Prostate gland (tissue), 2 donors: ENCODE measurements around the gene PFKFB3. TPM values are rescaled to one million over a fixed set of nuclear protein-coding genes. Genes with fewer than 3 reads are reported as not detected.

ENCODE experiments used
- DNase-seq: peaks from one replicate; pipeline ENCODE4 v3.0.0-alpha.2; 2019; ENCODE audit warnings: low spot score
- H3K27ac ChIP-seq, 2 donors: fragments of 200-600 bp; sonication (generic); 2 replicates each; pipeline ENCODE4 v1.5.1; 2017 to 2019
- H3K27me3 ChIP-seq: fragments of 200-600 bp; sonication (generic); replicated peaks from 2 replicates; pipeline ENCODE4 v1.5.1; 2019; ENCODE audit not compliant: insufficient read depth
- H3K36me3 ChIP-seq, 2 donors: fragments of 200-600 bp; sonication (generic); 1 replicate in 1 of 2; 2 replicates in 1 of 2; pipeline versions ENCODE4 v1.5.1 to v1.8.1; 2017 to 2019
- H3K4me1 ChIP-seq: fragments of 200-600 bp; sonication (generic); replicated peaks from 2 replicates; pipeline ENCODE4 v1.5.1; 2019
- H3K4me3 ChIP-seq, 2 donors: fragments of 200-600 bp; sonication (generic); 2 replicates each; pipeline ENCODE4 v1.5.1; 2017 to 2019
- H3K9me3 ChIP-seq: fragments of 200-600 bp; sonication (generic); 2 replicates; pipeline ENCODE4 v1.5.1; 2017
- POLR2A ChIP-seq: fragments of 450-650 bp; IDR thresholded peaks from one replicate; pipeline ENCODE4 v1.6.1; 2016; ENCODE audit warnings: antibody characterized with exemption, mild to moderate bottlenecking
- POLR2AphosphoS5 ChIP-seq: sonication (generic); formaldehyde crosslinking; IDR thresholded peaks from one replicate; pipeline ENCODE4 v1.6.1; 2017; ENCODE audit warnings: antibody characterized with exemption
- WGBS: methylation state at CpG from one replicate; pipeline ENCODE4 v1.1.5; 2018; 5-methylcytosine and 5-hydroxymethylcytosine counted together
- intact Hi-C: fragments of 100-400 bp; cut with DNase I; formaldehyde crosslinking; loops from one replicate; pipeline ENCODE4 v1.14.2; 2022
- total RNA-seq, 2 donors: library from RNA; depleted of rRNA; stranded (reverse); fragments of >200 nt; gene quantifications; one replicate each; pipeline ENCODE4 v1.1.0, GENCODE V29; 2016
- TF ChIP-seq, protein P1 (sequence below), 4 experiments: fragments of 200-600 bp in 2 of 4; fragments of 450-650 bp in 2 of 4; sonication (generic) in 2 of 4; IDR thresholded peaks; 1 replicate in 3 of 4; 2 replicates in 1 of 4; pipeline ENCODE4 v1.5.1; 2016 to 2019; ENCODE audit warnings: antibody characterized with exemption in 4 of 4, mild to moderate bottlenecking in 2 of 4, moderate library complexity in 2 of 4

PFKFB3 gene
- total RNA-seq, 2 donors from 2014 or later, result 24.3 to 52.7 TPM

GRCh38 chr10:6229290-6229689, 26.6 kb downstream of the PFKFB3 start:
- no peak for DNase-seq
- intact Hi-C loops, result no loop called here
- H3K27me3 ChIP-seq, result no peaks in the 10 kb centered on the region
- peaks cover 10% of the 10 kb centered on the region in 2 donors for H3K36me3 ChIP-seq
- 93% methylated on average over 15 of the region's 15 CpGs for WGBS
- H3K9me3 ChIP-seq, result no peaks in the 10 kb centered on the region
- TF ChIP-seq POLR2A (no peak), POLR2AphosphoS5 (no peak)
- TF ChIP-seq, protein P1, sequence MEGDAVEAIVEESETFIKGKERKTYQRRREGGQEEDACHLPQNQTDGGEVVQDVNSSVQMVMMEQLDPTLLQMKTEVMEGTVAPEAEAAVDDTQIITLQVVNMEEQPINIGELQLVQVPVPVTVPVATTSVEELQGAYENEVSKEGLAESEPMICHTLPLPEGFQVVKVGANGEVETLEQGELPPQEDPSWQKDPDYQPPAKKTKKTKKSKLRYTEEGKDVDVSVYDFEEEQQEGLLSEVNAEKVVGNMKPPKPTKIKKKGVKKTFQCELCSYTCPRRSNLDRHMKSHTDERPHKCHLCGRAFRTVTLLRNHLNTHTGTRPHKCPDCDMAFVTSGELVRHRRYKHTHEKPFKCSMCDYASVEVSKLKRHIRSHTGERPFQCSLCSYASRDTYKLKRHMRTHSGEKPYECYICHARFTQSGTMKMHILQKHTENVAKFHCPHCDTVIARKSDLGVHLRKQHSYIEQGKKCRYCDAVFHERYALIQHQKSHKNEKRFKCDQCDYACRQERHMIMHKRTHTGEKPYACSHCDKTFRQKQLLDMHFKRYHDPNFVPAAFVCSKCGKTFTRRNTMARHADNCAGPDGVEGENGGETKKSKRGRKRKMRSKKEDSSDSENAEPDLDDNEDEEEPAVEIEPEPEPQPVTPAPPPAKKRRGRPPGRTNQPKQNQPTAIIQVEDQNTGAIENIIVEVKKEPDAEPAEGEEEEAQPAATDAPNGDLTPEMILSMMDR (IDR thresholded peaks at IDR 0.05), result no peak
- H3K4me1 ChIP-seq, result peaks cover 3% of the 10 kb centered on the region
- H3K4me3 ChIP-seq, result no peak overlapping the region
- no peak overlapping the region for H3K27ac ChIP-seq

DNA sequence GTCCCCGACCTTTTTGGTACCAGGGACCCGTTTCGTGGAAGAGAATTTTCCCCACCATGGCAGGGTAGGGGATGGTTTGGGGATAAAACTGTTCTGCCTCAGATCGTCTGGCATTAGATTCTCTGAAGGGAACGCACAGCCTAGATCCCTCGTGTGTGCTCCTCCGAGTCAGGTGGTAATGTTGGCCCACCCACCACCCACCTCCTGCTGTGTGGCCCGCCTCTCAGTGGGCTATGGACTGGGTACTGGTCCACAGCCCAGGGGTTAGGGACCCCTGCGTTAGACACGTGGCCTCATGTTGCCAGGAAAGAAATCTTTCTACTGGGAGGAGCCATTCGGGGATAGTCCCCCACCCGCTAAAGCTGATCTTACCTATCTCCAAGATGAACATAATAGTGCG, 27.0 kb downstream of the PFKFB3 start:
- WGBS, result 92% methylated on average over 13 of the region's 13 CpGs
- H3K9me3 ChIP-seq, result no peaks in the 10 kb centered on the region
- peaks cover 5 to 8% of the 10 kb centered on the region in 2 donors for H3K36me3 ChIP-seq
- no peak overlapping the region for H3K27ac ChIP-seq
- TF ChIP-seq, protein P1 (IDR thresholded peaks at IDR 0.05), result no peak
- TF ChIP-seq POLR2A (no peak), POLR2AphosphoS5 (no peak)
- H3K4me1 ChIP-seq, result peaks cover 3% of the 10 kb centered on the region
- H3K27me3 ChIP-seq, result no peaks in the 10 kb centered on the region
- no peak overlapping the region for H3K4me3 ChIP-seq
- intact Hi-C loops, result no loop called here
- no peak for DNase-seq

DNA sequence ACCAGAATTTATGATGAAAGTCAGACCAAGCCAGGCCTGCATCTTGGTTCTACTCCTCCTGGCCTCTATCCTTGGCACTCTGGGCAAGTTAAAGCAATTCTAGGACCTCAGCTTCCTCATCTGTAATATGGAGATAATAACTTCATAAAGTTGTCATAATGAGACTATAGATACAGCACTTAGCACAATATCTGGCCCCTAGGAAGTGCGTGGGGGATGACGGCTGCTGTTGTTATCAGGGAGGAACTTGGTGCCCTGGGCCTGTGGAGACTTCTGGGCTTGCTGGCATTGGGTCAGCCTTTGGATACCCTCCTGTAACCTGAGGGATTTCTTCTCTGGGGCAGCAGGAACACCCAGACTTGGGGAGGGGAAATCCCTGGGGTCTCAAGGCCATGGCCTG, 27.6 kb downstream of the PFKFB3 start:
- intact Hi-C loops, result no loop called here
- Histone ChIP-seq H3K27ac (no peak overlapping the region), H3K9me3 (no peaks in the 10 kb centered on the region), H3K4me1 (peaks cover 3% of the 10 kb centered on the region), H3K4me3 (no peak overlapping the region), H3K36me3 (peaks cover 2 to 5% of the 10 kb centered on the region in 2 donors), H3K27me3 (no peaks in the 10 kb centered on the region)
- no peak for DNase-seq
- TF ChIP-seq POLR2AphosphoS5 (no peak), POLR2A (no peak)
- TF ChIP-seq, protein P1 (IDR thresholded peaks at IDR 0.05), result no peak
- WGBS, result 94% methylated on average over 2 of the region's 2 CpGs

DNA sequence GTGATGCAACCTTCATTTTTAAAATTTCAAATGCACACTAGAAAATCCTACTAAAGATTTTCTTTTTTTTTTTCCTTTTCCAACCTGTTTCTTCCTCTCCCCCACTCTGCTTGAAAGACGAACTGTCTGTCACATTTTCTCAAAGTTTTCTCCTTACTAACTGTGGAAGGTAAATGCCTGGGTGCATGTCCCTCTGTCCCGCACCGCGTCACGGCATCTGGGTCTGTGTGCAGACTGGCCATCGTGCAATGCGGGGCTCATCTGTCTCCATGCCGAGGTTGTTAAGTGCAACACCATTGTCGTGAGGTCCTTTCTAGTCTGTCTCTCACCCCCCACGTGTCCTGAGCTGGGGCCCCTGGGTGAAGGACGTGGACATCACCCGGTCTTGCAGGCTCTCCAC, 28.4 kb downstream of the PFKFB3 start:
- TF ChIP-seq, protein P1 (IDR thresholded peaks at IDR 0.05), result no peak
- no peak for TF ChIP-seq POLR2AphosphoS5
- H3K9me3 ChIP-seq, result no peaks in the 10 kb centered on the region
- H3K27me3 ChIP-seq, result no peaks in the 10 kb centered on the region
- 88% methylated on average over 12 of the region's 12 CpGs for WGBS
- peaks cover 0 to 3% of the 10 kb centered on the region in 2 donors for H3K36me3 ChIP-seq
- no peak for DNase-seq
- intact Hi-C loops, result no loop called here
- H3K4me1 ChIP-seq, result peaks cover 3% of the 10 kb centered on the region
- no peak overlapping the region for H3K27ac ChIP-seq
- H3K4me3 ChIP-seq, result no peak overlapping the region

- Histone ChIP-seq H3K36me3 (no peaks in the 10 kb centered on the region), H3K27me3 (no peaks in the 10 kb centered on the region), H3K9me3 (no peaks in the 10 kb centered on the region), H3K27ac (no peak overlapping the region), H3K4me3 (no peak overlapping the region), H3K4me1 (peaks cover 3% of the 10 kb centered on the region)
- no peak for DNase-seq
- TF ChIP-seq, protein P1 (IDR thresholded peaks at IDR 0.05), result no peak
- no peak for TF ChIP-seq POLR2AphosphoS5
- no peak for TF ChIP-seq POLR2A
- intact Hi-C loops, result no loop called here
- WGBS, result 90% methylated on average over 13 of the region's 13 CpGs
Measured at GRCh38 chr10:6231730-6232129, 29.0 kb downstream of the PFKFB3 start.
